ENCODE data around the gene CTBS. TPM values are rescaled to one million over a fixed set of nuclear protein-coding genes. Genes with fewer than 3 reads are reported as not detected.

CTBS gene
- total and polyA plus RNA-seq, 12 donors: 6.3 to 45.2 (median 27.5) TPM

DNA sequence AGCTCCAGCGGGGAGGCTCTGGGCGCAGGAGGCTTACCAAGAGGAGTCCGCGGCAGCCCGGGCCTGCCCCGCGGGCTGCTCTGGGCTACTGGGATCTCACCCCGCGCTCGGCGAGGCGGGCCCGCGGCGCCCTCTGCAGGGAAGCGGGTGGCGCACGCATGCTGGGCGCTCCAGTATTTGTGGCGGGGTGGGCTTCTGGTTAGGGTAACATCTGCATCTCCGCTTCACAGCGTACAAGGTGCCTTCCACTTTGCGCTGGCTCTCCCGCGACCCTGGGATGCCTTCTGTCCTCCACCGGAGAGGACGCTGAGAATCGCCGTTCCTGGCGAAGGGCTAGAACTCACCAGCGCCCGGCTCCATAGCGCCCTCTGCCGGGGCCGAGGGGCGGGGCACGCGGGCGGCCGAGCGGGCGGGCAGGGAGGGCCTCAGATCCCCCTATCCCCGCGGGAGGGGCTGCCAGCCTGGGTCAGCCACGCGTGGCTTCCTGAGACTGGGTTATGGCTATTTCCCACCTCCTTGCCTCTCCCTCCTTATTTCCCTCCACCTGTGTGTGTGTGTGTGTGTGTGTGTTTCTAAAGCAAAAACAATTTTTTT, 46.6 kb upstream of the CTBS start:
- DNase-seq: peak; percentile 68 to 85 (median 77)
- Histone ChIP-seq H3K9me3 (replicated peaks in 1 of 3) (no peaks in the 10 kb centered on the region), H3K27ac (peak overlapping the region in 3 of 5 donors; percentile 52 to 74 (median 69)), H3K4me1 (replicated peaks in 1 of 2) (peaks cover 8 to 17% of the 10 kb centered on the region in 2 donors), H3K27me3 (no peaks in the 10 kb centered on the region), H3K36me3 (replicated peaks in 1 of 2) (no peaks in the 10 kb centered on the region), H3K4me3 (peak overlapping the region; percentile 7 to 55 (median 32))
- WGBS, 4 donors: 0 to 1% (median 0%) methylated on average over 4 to 46 of the region's 46 CpGs
- intact Hi-C loops (cut with DNase I): loop anchor here (5.0 to 10.0 kb wide), 2 partner anchors 134 to 179 kb away; no protein-coding TSS in a partner anchor
- TF ChIP-seq, protein P1, sequence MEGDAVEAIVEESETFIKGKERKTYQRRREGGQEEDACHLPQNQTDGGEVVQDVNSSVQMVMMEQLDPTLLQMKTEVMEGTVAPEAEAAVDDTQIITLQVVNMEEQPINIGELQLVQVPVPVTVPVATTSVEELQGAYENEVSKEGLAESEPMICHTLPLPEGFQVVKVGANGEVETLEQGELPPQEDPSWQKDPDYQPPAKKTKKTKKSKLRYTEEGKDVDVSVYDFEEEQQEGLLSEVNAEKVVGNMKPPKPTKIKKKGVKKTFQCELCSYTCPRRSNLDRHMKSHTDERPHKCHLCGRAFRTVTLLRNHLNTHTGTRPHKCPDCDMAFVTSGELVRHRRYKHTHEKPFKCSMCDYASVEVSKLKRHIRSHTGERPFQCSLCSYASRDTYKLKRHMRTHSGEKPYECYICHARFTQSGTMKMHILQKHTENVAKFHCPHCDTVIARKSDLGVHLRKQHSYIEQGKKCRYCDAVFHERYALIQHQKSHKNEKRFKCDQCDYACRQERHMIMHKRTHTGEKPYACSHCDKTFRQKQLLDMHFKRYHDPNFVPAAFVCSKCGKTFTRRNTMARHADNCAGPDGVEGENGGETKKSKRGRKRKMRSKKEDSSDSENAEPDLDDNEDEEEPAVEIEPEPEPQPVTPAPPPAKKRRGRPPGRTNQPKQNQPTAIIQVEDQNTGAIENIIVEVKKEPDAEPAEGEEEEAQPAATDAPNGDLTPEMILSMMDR (IDR thresholded peaks at IDR 0.05): peak; percentile 75 to 98 (median 90)
- no peak for TF ChIP-seq POLR2A (IDR thresholded peaks at IDR 0.05)

DNA sequence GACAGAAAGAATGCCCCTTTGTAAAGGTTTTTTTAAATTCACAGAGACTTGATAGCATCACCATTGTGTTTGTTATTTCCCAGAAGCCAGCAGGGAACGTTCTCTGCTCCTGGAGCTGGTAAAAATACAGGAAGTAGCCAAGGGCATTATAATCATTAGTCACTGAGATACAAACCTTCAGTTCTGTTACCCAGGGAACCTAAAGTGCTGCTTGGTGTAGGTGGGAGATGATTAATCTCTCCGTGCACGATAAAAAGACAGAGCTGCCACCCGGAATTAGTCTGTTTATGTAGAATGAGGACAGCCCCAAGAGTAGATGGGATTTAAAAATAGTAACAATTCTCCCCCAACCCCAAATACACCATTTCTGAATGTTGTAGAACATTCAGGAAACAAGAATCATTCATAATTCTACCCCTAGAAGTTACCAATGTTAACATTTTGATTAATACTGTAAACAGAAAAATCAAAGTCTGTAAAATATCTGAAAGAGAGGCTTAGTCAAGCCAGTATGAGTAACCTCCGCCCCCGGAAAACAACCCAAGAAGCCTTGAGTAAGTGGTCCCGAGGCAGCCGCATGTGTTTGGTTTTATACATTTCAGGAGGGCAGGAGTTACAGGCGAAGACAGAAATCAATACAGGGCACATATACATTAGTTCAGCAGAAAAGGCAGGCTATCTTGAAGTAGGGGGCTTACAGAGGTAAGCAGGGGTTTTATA, 45.3 kb upstream of the CTBS start:
- peak in 6 of 7 donors; percentile 32 to 70 (median 46) for DNase-seq
- peaks cover 8 to 17% of the 10 kb centered on the region in 2 donors for H3K4me1 ChIP-seq (replicated peaks in 1 of 2)
- TF ChIP-seq POLR2A (IDR thresholded peaks at IDR 0.05): no peak
- TF ChIP-seq, protein P1 (IDR thresholded peaks at IDR 0.05): no peak
- H3K9me3 ChIP-seq (replicated peaks in 1 of 3): no peaks in the 10 kb centered on the region
- H3K27me3 ChIP-seq: no peaks in the 10 kb centered on the region
- no peaks in the 10 kb centered on the region for H3K36me3 ChIP-seq (replicated peaks in 1 of 2)
- peak overlapping the region in 2 of 5 donors; percentile 53 to 74 for H3K27ac ChIP-seq
- intact Hi-C loops (cut with DNase I): loop anchor here (5.0 to 10.0 kb wide), 2 partner anchors 135 to 177 kb away; no protein-coding TSS in a partner anchor
- peak overlapping the region in 1 of 4 donors; percentile 25 for H3K4me3 ChIP-seq
- WGBS, 4 donors: 30 to 41% (median 34%) methylated on average over 9 of the region's 9 CpGs

DNA sequence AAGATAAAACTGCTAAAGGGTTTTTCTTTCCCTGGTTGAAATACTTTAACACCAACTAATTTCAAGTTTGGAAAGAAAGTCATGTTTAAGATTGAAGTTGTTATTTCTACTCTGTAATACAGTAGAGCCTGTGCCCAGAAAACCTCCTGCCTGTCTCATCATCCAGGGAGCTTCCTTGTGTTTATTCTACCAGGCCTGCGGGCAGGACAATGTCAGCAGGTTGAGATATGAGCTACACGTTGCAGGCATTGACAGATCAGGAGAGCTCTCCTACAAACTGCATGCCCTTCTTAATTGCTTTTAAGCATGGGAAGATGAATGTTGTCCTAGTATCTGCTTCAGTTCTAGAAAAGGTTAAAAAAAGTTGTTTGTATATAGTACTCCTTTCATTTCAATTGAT, 43.1 kb upstream of the CTBS start:
- Histone ChIP-seq H3K27me3 (no peaks in the 10 kb centered on the region), H3K27ac (peak overlapping the region in 1 of 5 donors; percentile 13), H3K9me3 (replicated peaks in 1 of 3) (no peaks in the 10 kb centered on the region), H3K36me3 (replicated peaks in 1 of 2) (no peaks in the 10 kb centered on the region), H3K4me1 (replicated peaks in 1 of 2) (peaks cover 8 to 17% of the 10 kb centered on the region in 2 donors), H3K4me3 (no peak overlapping the region)
- WGBS, 4 donors: 50 to 74% (median 60%) methylated on average over 2 of the region's 2 CpGs
- intact Hi-C loops (cut with DNase I): no loop called here
- TF ChIP-seq POLR2A (IDR thresholded peaks at IDR 0.05): no peak
- TF ChIP-seq, protein P1 (IDR thresholded peaks at IDR 0.05): no peak
- peak in 1 of 7 donors; percentile 63 for DNase-seq

DNA sequence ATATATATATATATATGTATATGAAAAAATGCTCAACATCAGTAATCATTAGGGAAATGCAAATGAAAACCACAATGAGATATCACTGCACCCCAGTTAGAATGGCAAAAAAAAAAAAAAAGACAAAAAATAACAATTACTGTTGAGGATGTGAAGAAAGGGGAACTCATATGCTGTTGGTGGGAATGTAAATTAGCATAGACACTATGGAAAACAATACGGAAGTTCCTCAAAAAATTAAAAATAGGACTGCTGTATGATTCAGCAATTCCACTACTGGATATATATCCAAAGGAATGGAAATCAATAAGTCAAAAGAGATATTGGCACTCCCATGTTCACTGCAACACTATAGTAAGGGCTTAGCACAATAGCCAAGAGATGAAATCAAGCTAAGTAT, 41.5 kb upstream of the CTBS start:
- TF ChIP-seq, protein P1 (IDR thresholded peaks at IDR 0.05): no peak
- no peak for TF ChIP-seq POLR2A (IDR thresholded peaks at IDR 0.05)
- WGBS, 4 donors: 64 to 78% (median 68%) methylated on average over 1 of the region's 1 CpG
- Histone ChIP-seq H3K27me3 (no peaks in the 10 kb centered on the region), H3K4me1 (replicated peaks in 1 of 2) (peaks cover 8 to 11% of the 10 kb centered on the region in 2 donors), H3K9me3 (replicated peaks in 1 of 3) (no peaks in the 10 kb centered on the region), H3K27ac (no peak overlapping the region), H3K4me3 (no peak overlapping the region), H3K36me3 (replicated peaks in 1 of 2) (no peaks in the 10 kb centered on the region)
- DNase-seq: no peak
- intact Hi-C loops (cut with DNase I): no loop called here
